K562 (cell line): Measurements from ENCODE around the gene THSD8. TPM values are rescaled to one million over a fixed set of nuclear protein-coding genes. Genes with fewer than 3 reads are reported as not detected.

ENCODE experiments used
- ASH1L ChIP-seq: fragments of 450-650 bp; IDR thresholded peaks from 2 replicates; pipeline ENCODE4 v1.6.1; 2018; ENCODE audit warnings: borderline replicate concordance, mild to moderate bottlenecking, low read depth; ENCODE audit not compliant: partially characterized antibody
- BCL6 ChIP-seq: fragments of 250-450 bp; sonication (Bioruptor Pico); IDR thresholded peaks from 2 replicates; pipeline ENCODE4 v1.4.0; 2020
- C11orf30 ChIP-seq: fragments of 450-650 bp; IDR thresholded peaks from 2 replicates; pipeline ENCODE4 v1.6.1; 2016; ENCODE audit warnings: low read depth, mild to moderate bottlenecking
- FOXP1 ChIP-seq: sonication (generic); formaldehyde crosslinking; IDR thresholded peaks from 2 replicates; pipeline ENCODE4 v1.8.0; 2022; ENCODE audit warnings: mild to moderate bottlenecking, missing genetic modification reagents
- GATA2 ChIP-seq: sonication (generic); formaldehyde crosslinking; IDR thresholded peaks from 2 replicates; pipeline ENCODE4 v1.4.0; 2020; ENCODE audit warnings: mild to moderate bottlenecking, missing genetic modification reagents
- HNRNPL ChIP-seq: fragments of 200-400 bp; formaldehyde crosslinking; IDR thresholded peaks from 2 replicates; pipeline ENCODE4 v1.6.1; 2017; ENCODE audit warnings: low read depth, mild to moderate bottlenecking, low read length
- JUND ChIP-seq, 2 experiments: IDR thresholded peaks; 2 replicates in 1 of 2; 3 replicates in 1 of 2; pipeline ENCODE4 v1.6.1; 2011; ENCODE audit warnings: borderline replicate concordance in 2 of 2, low read depth in 2 of 2, low read length in 2 of 2, improper control_type of control experiment in 1 of 2, missing biosample characterization in 1 of 2, missing genetic modification characterization in 1 of 2, missing genetic modification reagents in 1 of 2
- MCM5 ChIP-seq: fragments of 450-650 bp; IDR thresholded peaks from 2 replicates; pipeline ENCODE4 v1.6.1; 2016; ENCODE audit warnings: low read depth
- NFIX ChIP-seq: fragments of 250-450 bp; sonication (Bioruptor Pico); IDR thresholded peaks from 2 replicates; pipeline ENCODE4 v1.4.0; 2020; ENCODE audit warnings: low read depth, mild to moderate bottlenecking, moderate library complexity
- NFYB ChIP-seq: IDR thresholded peaks from 2 replicates; pipeline ENCODE4 v1.6.1; 2011; ENCODE audit warnings: mild to moderate bottlenecking, moderate library complexity; ENCODE audit not compliant: insufficient read length; ENCODE audit errors: extremely low read depth
- NR3C1 ChIP-seq: sonication (generic); formaldehyde crosslinking; IDR thresholded peaks from 2 replicates; pipeline ENCODE4 v1.8.1; 2022; ENCODE audit warnings: missing genetic modification reagents
- POLR2A ChIP-seq: fragments of 450-650 bp; conservative IDR thresholded peaks from 2 replicates; pipeline ENCODE4 v1.6.1; 2016
- RBBP5 ChIP-seq: fragments of 200-600 bp; sonication (generic); IDR thresholded peaks from 2 replicates; pipeline ENCODE4 v1.6.1; 2012; ENCODE audit warnings: borderline replicate concordance, mild to moderate bottlenecking, low read length, control low read depth, inconsistent platforms; ENCODE audit not compliant: insufficient read depth, poor library complexity, severe bottlenecking
- RBFOX2 ChIP-seq: fragments of 200-400 bp; formaldehyde crosslinking; IDR thresholded peaks from 2 replicates; pipeline ENCODE4 v1.6.1; 2017; ENCODE audit warnings: low read depth, mild to moderate bottlenecking, low read length, moderate library complexity
- SMAD2 ChIP-seq: fragments of 150-350 bp; IDR thresholded peaks from 2 replicates; pipeline ENCODE4 v1.6.1; 2014; ENCODE audit warnings: low read depth, mild to moderate bottlenecking, low read length
- SRF ChIP-seq, 2 experiments: fragments of 250-450, 450-650 bp in 1 of 2; sonication (Bioruptor Pico) in 1 of 2; sonication (generic) in 1 of 2; formaldehyde crosslinking; IDR thresholded peaks; 2 replicates each; pipeline versions ENCODE4 v1.5.0 to v1.5.1; 2020 to 2022; ENCODE audit warnings: mild to moderate bottlenecking in 1 of 2, missing genetic modification reagents in 1 of 2
- TCFL5 ChIP-seq: fragments of 250-450 bp; sonication (Bioruptor Pico); conservative IDR thresholded peaks from 2 replicates; pipeline ENCODE4 v1.6.1; 2021; ENCODE audit warnings: mild to moderate bottlenecking, moderate library complexity, matching md5 sums
- TRIM28 ChIP-seq: fragments of 450-650 bp; IDR thresholded peaks from 2 replicates; pipeline ENCODE4 v1.6.1; 2017
- YY1 ChIP-seq, 3 experiments: IDR thresholded peaks; 2 replicates each; pipeline ENCODE4 v1.6.1; 2011; ENCODE audit warnings: low read length in 2 of 3, mild to moderate bottlenecking in 2 of 3, moderate library complexity in 2 of 3, borderline replicate concordance in 1 of 3, control low read depth in 1 of 3, low read depth in 1 of 3; ENCODE audit not compliant: insufficient read depth in 3 of 3, insufficient replicate concordance in 2 of 3, control insufficient read depth in 1 of 3, insufficient read length in 1 of 3; ENCODE audit errors: extremely low read depth in 1 of 3
- ZNF253 ChIP-seq: fragments of 250-450 bp; sonication (Bioruptor Pico); conservative IDR thresholded peaks from 2 replicates; pipeline ENCODE4 v1.6.1; 2021; ENCODE audit warnings: mild to moderate bottlenecking
- ZNF717 ChIP-seq: fragments of 250-450 bp; sonication (Bioruptor Pico); IDR thresholded peaks from 2 replicates; pipeline ENCODE4 v1.5.0; 2021
- ZSCAN32 ChIP-seq: fragments of 450-650 bp; formaldehyde crosslinking; IDR thresholded peaks from 2 replicates; pipeline ENCODE4 v1.4.0; 2020; ENCODE audit warnings: mild to moderate bottlenecking, moderate library complexity
- polyA plus RNA-seq, 8 experiments: library from polyadenylated mRNA; depleted of rRNA in 4 of 8; stranded (reverse) in 5 of 8; unstranded in 3 of 8; fragments of >200 nt; fragmentation: Nextera tagmentation in 2 of 8; fragmentation: Illumina TruSeq in 1 of 8; extraction: Ambion mirVana in 2 of 8; extraction: Trizol in 1 of 8; gene quantifications; 2 replicates each; pipeline versions ENCODE4 v1.2.1 to v1.2.3, GENCODE V29; 2011 to 2014; ENCODE audit warnings: inconsistent platforms in 1 of 8, missing spikeins in 1 of 8
- total RNA-seq, 7 experiments: library from RNA; depleted of rRNA in 6 of 7; stranded (reverse); fragments of >200 nt in 6 of 7; fragmentation: Illumina TruSeq in 2 of 7; extraction: Trizol in 2 of 7; gene quantifications; 2 replicates each; pipeline versions ENCODE4 v1.2.1 to v1.2.3, GENCODE V29; 2011 to 2021; ENCODE audit warnings: low replicate concordance in 1 of 7
- TF ChIP-seq, protein P1 (sequence below): fragments of 450-650 bp; IDR thresholded peaks from 2 replicates; pipeline ENCODE4 v1.7.0; 2016; ENCODE audit warnings: borderline replicate concordance
- TF ChIP-seq, protein P2 (sequence below): fragments of 250-450 bp; sonication (Bioruptor Pico); IDR thresholded peaks from 2 replicates; pipeline ENCODE4 v1.9.0; 2021; ENCODE audit warnings: mild to moderate bottlenecking, inconsistent platforms

THSD8 gene
- total and polyA plus RNA-seq, 9 of the 15 experiments (the other 6 are each of a cell fraction or from before 2014, with no cell fraction given) = 8.4 to 42.4 (median 19.9) TPM; not detected in 2

DNA sequence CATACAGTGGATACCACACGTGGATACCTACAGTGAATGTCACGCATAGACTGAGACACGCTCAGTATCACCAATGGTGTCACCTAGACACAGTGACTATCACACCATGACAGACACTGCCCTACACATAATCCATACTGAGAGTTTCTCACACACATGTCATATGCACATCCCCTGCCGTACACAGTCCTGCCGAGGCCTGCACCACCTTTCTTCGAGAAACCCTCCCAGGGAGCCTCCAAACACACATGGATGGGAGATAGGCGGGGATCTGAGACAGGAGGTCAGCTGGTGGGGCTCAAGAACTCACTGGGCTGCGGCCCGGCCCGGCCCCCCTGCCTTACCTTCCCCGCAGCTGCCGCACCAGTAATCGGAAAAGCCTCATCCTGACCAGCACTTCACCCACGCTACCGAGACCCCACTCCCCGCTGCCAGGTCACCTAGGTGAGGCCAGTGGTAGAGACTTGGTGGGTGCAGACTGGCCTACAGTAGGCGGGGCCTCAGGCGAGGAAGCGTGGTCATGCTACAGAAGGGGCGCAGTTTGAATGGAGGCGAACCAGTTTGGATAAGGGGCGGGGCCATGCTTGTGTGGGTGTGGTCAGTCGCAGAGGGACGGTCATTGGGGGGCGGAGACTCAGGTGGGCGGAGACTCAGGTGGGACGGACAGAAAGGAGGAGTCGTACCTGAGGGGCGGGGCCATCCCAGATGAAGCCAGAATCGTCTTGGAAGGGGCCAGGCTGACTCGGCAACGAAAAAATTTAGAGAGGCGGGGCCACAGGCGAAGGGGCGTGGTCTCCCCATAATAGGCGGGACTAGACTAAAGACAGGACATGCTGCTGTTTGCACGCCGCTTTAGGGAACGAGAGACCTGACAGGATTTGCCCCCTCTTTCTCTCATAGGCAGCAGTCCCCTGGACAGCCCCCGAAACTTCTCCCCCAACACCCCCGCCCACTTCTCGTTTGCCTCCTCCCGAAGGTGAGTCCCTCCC, 38.5 kb downstream of the THSD8 start (continued):
- TF ChIP-seq, protein P1, sequence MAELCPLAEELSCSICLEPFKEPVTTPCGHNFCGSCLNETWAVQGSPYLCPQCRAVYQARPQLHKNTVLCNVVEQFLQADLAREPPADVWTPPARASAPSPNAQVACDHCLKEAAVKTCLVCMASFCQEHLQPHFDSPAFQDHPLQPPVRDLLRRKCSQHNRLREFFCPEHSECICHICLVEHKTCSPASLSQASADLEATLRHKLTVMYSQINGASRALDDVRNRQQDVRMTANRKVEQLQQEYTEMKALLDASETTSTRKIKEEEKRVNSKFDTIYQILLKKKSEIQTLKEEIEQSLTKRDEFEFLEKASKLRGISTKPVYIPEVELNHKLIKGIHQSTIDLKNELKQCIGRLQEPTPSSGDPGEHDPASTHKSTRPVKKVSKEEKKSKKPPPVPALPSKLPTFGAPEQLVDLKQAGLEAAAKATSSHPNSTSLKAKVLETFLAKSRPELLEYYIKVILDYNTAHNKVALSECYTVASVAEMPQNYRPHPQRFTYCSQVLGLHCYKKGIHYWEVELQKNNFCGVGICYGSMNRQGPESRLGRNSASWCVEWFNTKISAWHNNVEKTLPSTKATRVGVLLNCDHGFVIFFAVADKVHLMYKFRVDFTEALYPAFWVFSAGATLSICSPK = no peak
- TF ChIP-seq C11orf30 (no peak; the same call in 1 of the 2 replicates), POLR2A (no peak), ZNF717 (CRISPR knock-in tag) (no peak), MCM5 (no peak), ZNF253 (CRISPR knock-in tag) (no peak), ASH1L (no peak), FOXP1 (no peak), TCFL5 (no peak), NFYB (no peak), RBBP5 (no peak), YY1 (IDR thresholded peaks at IDR 0.05; ENCODE audit: borderline replicate concordance in 1 of 3, control insufficient read depth in 1 of 3, extremely low read depth in 1 of 3, insufficient read depth in 3 of 3, insufficient read length in 1 of 3, insufficient replicate concordance in 2 of 3, low read depth in 1 of 3, low read length in 2 of 3) (peak in 2 of 3 experiments; percentile 19 to 45), NFIX (CRISPR knock-in tag) (no peak), ZSCAN32 (CRISPR knock-in tag) (no peak), BCL6 (CRISPR knock-in tag) (no peak), HNRNPL (no peak), RBFOX2 (peak; percentile 33; the same call in 1 of the 2 replicates), NR3C1 (CRISPR knock-in tag) (no peak), SMAD2 (no peak), JUND (IDR thresholded peaks at IDR 0.05; ENCODE audit: borderline replicate concordance, low read depth, low read length) (0 out of 2 replicates have a peak, but pooled peaks have one; percentile 36), JUND (tag; IDR thresholded peaks at IDR 0.05; ENCODE audit: borderline replicate concordance, low read depth, low read length) (no peak), TRIM28 (no peak), SRF (CRISPR knock-in tag; IDR thresholded peaks at IDR 0.05) (peak in 1 of 2 experiments; percentile 82; a peak in 1 of 4 replicates), GATA2 (CRISPR knock-in tag) (no peak)
- TF ChIP-seq, protein P2, sequence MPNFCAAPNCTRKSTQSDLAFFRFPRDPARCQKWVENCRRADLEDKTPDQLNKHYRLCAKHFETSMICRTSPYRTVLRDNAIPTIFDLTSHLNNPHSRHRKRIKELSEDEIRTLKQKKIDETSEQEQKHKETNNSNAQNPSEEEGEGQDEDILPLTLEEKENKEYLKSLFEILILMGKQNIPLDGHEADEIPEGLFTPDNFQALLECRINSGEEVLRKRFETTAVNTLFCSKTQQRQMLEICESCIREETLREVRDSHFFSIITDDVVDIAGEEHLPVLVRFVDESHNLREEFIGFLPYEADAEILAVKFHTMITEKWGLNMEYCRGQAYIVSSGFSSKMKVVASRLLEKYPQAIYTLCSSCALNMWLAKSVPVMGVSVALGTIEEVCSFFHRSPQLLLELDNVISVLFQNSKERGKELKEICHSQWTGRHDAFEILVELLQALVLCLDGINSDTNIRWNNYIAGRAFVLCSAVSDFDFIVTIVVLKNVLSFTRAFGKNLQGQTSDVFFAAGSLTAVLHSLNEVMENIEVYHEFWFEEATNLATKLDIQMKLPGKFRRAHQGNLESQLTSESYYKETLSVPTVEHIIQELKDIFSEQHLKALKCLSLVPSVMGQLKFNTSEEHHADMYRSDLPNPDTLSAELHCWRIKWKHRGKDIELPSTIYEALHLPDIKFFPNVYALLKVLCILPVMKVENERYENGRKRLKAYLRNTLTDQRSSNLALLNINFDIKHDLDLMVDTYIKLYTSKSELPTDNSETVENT (CRISPR knock-in tag) = no peak
